Activated T-helper 1 cell treated with anti-CD3 and anti-CD28 coated beads, Interleukin-12 subunit alpha, Interleukin-12 subunit beta, Interleukin-2, Interleukin-4 antibody, amounts not matched to agents 30 ng/mL and 10 ng/mL and 1 ng/mL, durations not matched to agents 14 hours and 24 hours and 36 hours (primary cell): ENCODE data around the gene CCNJL. TPM values are rescaled to one million over a fixed set of nuclear protein-coding genes. Genes with fewer than 3 reads are reported as not detected.

Experiments used
- DNase-seq: peaks from one replicate; pipeline ENCODE4 v3.0.0; 2021; ENCODE audit warnings: low spot score
- H3K27ac Mint-ChIP-seq: one replicate; pipeline ENCODE4 v1.8.0; 2021; ENCODE audit warnings: mild to moderate bottlenecking, mixed read lengths
- H3K27me3 Mint-ChIP-seq: one replicate; pipeline ENCODE4 v1.8.0; 2022; ENCODE audit warnings: mild to moderate bottlenecking, moderate library complexity, mixed read lengths; ENCODE audit not compliant: insufficient read depth
- H3K36me3 Mint-ChIP-seq: one replicate; pipeline ENCODE4 v1.8.0; 2021; ENCODE audit warnings: low read depth, mixed read lengths
- H3K4me1 Mint-ChIP-seq: one replicate; pipeline ENCODE4 v1.8.0; 2021; ENCODE audit warnings: low read depth, mixed read lengths
- H3K4me3 Mint-ChIP-seq: one replicate; pipeline ENCODE4 v1.8.0; 2021; ENCODE audit warnings: mild to moderate bottlenecking, moderate library complexity, mixed read lengths
- H3K9me3 Mint-ChIP-seq: one replicate; pipeline ENCODE4 v1.8.0; 2021; ENCODE audit warnings: mixed read lengths
- intact Hi-C: fragments of 100-400 bp; cut with micrococcal nuclease; formaldehyde crosslinking; loops from one replicate; pipeline ENCODE4 v1.15.1; 2024
- total RNA-seq: library from RNA; stranded (reverse); gene quantifications from 2 replicates; pipeline ENCODE4 v1.2.3, GENCODE V29; 2022

Gene CCNJL
- total RNA-seq, 1 donor from 2014 or later = not detected

- intact Hi-C loops = no loop called here
- Mint-ChIP-seq H3K4me1 (no peaks in the 10 kb centered on the region), H3K4me3 (no peak overlapping the region)
Observed at GRCh38 chr5:160210606-160211005, 101.8 kb downstream of the CCNJL start.

DNA sequence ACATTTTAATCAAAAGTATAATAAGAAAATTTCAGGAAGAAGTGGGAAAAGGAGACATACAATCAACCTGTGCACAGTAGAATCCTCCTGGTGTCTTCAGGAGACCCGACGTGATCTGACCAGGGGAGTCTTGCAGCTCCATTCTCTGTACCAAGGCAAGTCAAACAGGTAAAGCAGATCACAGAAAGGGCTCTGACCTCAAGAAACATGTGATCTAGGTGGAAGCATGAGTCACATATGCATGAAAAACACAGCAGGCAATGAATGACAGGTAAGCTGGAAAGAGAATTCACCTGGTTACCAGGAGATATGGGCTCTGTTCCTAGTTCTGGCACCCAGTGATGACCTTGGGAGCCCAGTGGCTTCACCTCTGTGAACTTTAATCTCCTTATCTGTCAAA lies 102.4 kb downstream of the CCNJL start:
- DNase-seq = no peak
- H3K27ac Mint-ChIP-seq = no peak overlapping the region
- no peak overlapping the region for H3K4me3 Mint-ChIP-seq
- H3K9me3 Mint-ChIP-seq = no peaks in the 10 kb centered on the region
- intact Hi-C loops = no loop called here
- H3K36me3 Mint-ChIP-seq = no peaks in the 10 kb centered on the region
- peaks cover 5% of the 10 kb centered on the region for H3K27me3 Mint-ChIP-seq
- H3K4me1 Mint-ChIP-seq = no peaks in the 10 kb centered on the region

More at GRCh38 chr5:160210606-160211005, 101.8 kb downstream of the CCNJL start:
- Mint-ChIP-seq H3K27me3 (peaks cover 5% of the 10 kb centered on the region), H3K9me3 (no peaks in the 10 kb centered on the region), H3K27ac (no peak overlapping the region), H3K36me3 (no peaks in the 10 kb centered on the region)
- no peak for DNase-seq

DNA sequence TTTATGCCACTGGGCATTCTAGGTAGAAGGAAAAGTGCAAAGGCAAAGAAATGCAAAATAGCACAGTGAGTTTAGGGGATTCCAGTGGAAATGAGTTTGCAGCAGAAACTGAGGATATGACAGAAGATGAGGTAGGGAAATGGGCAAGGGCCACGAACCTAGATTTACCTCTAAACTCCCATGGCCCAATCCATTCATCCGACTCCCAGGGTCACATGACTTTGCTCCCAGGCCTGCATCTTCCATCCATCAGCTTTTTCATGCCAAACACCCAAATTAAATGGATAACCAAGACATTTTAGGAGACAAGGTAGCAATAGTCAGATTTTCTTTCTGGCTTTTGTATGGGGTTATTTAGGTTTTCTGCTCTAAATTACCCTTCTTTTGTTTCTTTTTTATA lies 105.3 kb downstream of the CCNJL start:
- H3K27me3 Mint-ChIP-seq = peaks cover 3% of the 10 kb centered on the region
- intact Hi-C loops = no loop called here
- H3K4me1 Mint-ChIP-seq = no peaks in the 10 kb centered on the region
- no peaks in the 10 kb centered on the region for H3K36me3 Mint-ChIP-seq
- no peak overlapping the region for H3K4me3 Mint-ChIP-seq
- H3K27ac Mint-ChIP-seq = no peak overlapping the region
- no peaks in the 10 kb centered on the region for H3K9me3 Mint-ChIP-seq
- no peak for DNase-seq

Other genes starting within 250 kb of the CCNJL start
- gene PWWP2A, start 193.1 kb downstream of the CCNJL start, total RNA-seq = 29.7 and 30.2 TPM in 2 replicates
- not detected in 2 replicates for gene FABP6, start 83.1 kb downstream of the CCNJL start, total RNA-seq
- not detected in 2 replicates for gene C1QTNF2, start 58.1 kb upstream of the CCNJL start, total RNA-seq
- 0.65 and 0.98 TPM in 2 replicates for gene FAM200C, start 87.5 kb upstream of the CCNJL start, total RNA-seq
- 37.4 and 47.4 TPM in 2 replicates for gene SLU7, start 106.5 kb upstream of the CCNJL start, total RNA-seq
- 69.9 and 75.5 TPM in 2 replicates for gene PTTG1, start 109.3 kb upstream of the CCNJL start, total RNA-seq